Transverse colon (tissue), 4 donors: Measurements from ENCODE around the gene VAC14. TPM values are rescaled to one million over a fixed set of nuclear protein-coding genes. Genes with fewer than 3 reads are reported as not detected.

Source experiments
- DNase-seq: peaks from one replicate; pipeline ENCODE4 v3.0.0-alpha.2; 2019
- H3K27ac ChIP-seq, 4 donors: fragments of 200-600 bp; sonication (generic); 2 replicates each; pipeline ENCODE4 v1.5.1; 2016 to 2018; ENCODE audit warnings: inconsistent platforms in 4 of 4
- H3K27me3 ChIP-seq: fragments of 200-600 bp; sonication (generic); 2 replicates; pipeline ENCODE4 v1.5.1; 2017; ENCODE audit warnings: inconsistent platforms
- H3K36me3 ChIP-seq, 4 donors: fragments of 200-600 bp; sonication (generic); 2 replicates each; pipeline ENCODE4 v1.5.1; 2017 to 2019; ENCODE audit warnings: inconsistent platforms in 4 of 4
- H3K4me1 ChIP-seq, 4 donors: fragments of 200-600 bp; sonication (generic); 2 replicates each; pipeline ENCODE4 v1.5.1; 2017 to 2020; ENCODE audit warnings: inconsistent platforms in 4 of 4
- H3K4me3 ChIP-seq, 4 donors: fragments of 200-600 bp; sonication (generic); 1 replicate in 1 of 4; 2 replicates in 3 of 4; pipeline versions ENCODE4 v1.5.1 to v1.6.1; 2017 to 2019; ENCODE audit warnings: inconsistent platforms in 4 of 4
- H3K9me3 ChIP-seq, 2 donors: fragments of 200-600 bp; sonication (generic); 2 replicates each; pipeline ENCODE4 v1.5.1; 2017 to 2019; ENCODE audit warnings: inconsistent platforms in 2 of 2
- EP300 ChIP-seq: sonication (generic); formaldehyde crosslinking; IDR thresholded peaks from one replicate; pipeline ENCODE4 v1.6.1; 2017; ENCODE audit warnings: antibody characterized with exemption, low read depth
- POLR2A ChIP-seq: fragments of 450-650 bp; IDR thresholded peaks from one replicate; pipeline ENCODE4 v1.6.1; 2016; ENCODE audit warnings: antibody characterized with exemption, mild to moderate bottlenecking, moderate library complexity
- POLR2AphosphoS5 ChIP-seq, 3 donors: sonication (generic); formaldehyde crosslinking; IDR thresholded peaks; one replicate each; pipeline ENCODE4 v1.6.1; 2016; ENCODE audit warnings: antibody characterized with exemption in 3 of 3
- WGBS, 2 donors: methylation state at CpG; one replicate each; pipeline ENCODE4 v1.1.5; 2018; ENCODE audit warnings: low coverage in 1 of 2; 5-methylcytosine and 5-hydroxymethylcytosine counted together
- in situ Hi-C, 4 donors: fragments of 200-750 bp; cut with MboI; loops; one replicate each; pipeline versions ENCODE4 v1.15.0 to v1.15.1; 2017; ENCODE audit warnings: low sequenced_read_pairs in 3 of 4, low pct_ligation_motif_present in 1 of 4, low pct_unique_long_range_greater_than_20kb in 1 of 4
- intact Hi-C: fragments of 100-400 bp; cut with DNase I; formaldehyde crosslinking; loops from one replicate; pipeline ENCODE4 v1.15.1; 2023; ENCODE audit warnings: low total_unique reads
- total RNA-seq, 4 donors: library from RNA; depleted of rRNA; stranded (reverse); fragments of >200 nt; gene quantifications; one replicate each; pipeline ENCODE4 v1.1.0, GENCODE V29; 2016
- TF ChIP-seq, protein P1 (sequence below), 5 experiments: fragments of 200-600 bp in 3 of 5; fragments of 450-650 bp in 2 of 5; sonication (generic) in 3 of 5; IDR thresholded peaks; 1 replicate in 2 of 5; 2 replicates in 3 of 5; pipeline ENCODE4 v1.5.1; 2016 to 2017; ENCODE audit warnings: antibody characterized with exemption in 5 of 5, inconsistent platforms in 3 of 5, mild to moderate bottlenecking in 2 of 5, moderate library complexity in 1 of 5

The VAC14 gene
- total RNA-seq, 4 donors from 2014 or later: 37.2 to 270 (median 64.3) TPM

DNA sequence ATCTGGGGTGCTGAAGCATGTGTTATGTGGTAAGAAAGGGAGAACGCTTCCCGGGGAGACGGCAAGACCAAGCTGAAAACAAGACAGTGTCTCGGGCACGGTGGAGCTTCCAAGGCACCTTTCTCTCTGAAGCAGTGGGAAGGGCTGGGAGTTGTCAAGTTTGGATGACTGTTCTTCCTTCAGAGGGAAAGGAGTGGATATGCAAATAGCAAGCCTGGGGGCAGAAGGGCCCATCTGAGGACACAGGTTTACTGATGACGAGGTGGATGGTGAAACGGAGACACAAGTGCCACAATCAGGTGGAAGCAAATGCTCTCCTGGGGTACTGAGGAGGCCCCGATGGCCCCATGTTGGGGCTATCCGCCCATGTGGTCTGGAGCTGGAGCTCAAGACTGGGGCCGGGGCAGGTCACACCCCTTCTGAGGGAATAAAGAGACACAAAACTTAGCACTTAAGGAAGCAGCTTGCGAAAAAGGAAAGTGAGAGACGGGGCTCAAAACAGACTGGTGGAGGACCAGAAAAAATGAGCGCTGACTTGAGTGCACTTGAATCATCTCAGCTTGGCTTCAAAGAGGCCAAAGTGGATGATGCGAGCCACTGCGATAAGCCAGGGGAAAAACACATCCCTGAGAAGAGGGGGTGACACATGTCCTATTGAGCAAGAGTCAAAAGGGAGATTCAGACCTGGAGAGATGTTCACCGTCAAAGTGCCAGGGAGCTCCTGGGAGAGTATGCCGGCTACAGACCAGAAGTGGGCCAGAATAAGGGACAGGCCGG, 80.3 kb downstream of the VAC14 start:
- Histone ChIP-seq H3K4me3 (no peak overlapping the region), H3K36me3 (no peaks in the 10 kb centered on the region), H3K9me3 (no peaks in the 10 kb centered on the region), H3K27me3 (no peaks in the 10 kb centered on the region), H3K4me1 (peaks cover 15 to 21% (median 19%) of the 10 kb centered on the region in 4 donors), H3K27ac (no peak overlapping the region)
- in situ Hi-C loops: no loop called here
- TF ChIP-seq, protein P1, sequence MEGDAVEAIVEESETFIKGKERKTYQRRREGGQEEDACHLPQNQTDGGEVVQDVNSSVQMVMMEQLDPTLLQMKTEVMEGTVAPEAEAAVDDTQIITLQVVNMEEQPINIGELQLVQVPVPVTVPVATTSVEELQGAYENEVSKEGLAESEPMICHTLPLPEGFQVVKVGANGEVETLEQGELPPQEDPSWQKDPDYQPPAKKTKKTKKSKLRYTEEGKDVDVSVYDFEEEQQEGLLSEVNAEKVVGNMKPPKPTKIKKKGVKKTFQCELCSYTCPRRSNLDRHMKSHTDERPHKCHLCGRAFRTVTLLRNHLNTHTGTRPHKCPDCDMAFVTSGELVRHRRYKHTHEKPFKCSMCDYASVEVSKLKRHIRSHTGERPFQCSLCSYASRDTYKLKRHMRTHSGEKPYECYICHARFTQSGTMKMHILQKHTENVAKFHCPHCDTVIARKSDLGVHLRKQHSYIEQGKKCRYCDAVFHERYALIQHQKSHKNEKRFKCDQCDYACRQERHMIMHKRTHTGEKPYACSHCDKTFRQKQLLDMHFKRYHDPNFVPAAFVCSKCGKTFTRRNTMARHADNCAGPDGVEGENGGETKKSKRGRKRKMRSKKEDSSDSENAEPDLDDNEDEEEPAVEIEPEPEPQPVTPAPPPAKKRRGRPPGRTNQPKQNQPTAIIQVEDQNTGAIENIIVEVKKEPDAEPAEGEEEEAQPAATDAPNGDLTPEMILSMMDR (IDR thresholded peaks at IDR 0.05): no peak
- no peak for TF ChIP-seq EP300
- TF ChIP-seq POLR2AphosphoS5 (IDR thresholded peaks at IDR 0.05): no peak
- no peak for TF ChIP-seq POLR2A
- intact Hi-C loops: no loop called here
- DNase-seq: no peak
- 88 to 95% methylated on average over 9 to 18 of the region's 18 CpGs for WGBS, 2 donors

- Histone ChIP-seq H3K27me3 (no peaks in the 10 kb centered on the region), H3K36me3 (no peaks in the 10 kb centered on the region), H3K27ac (peak overlapping the region; percentile 82 to 86 (median 84)), H3K4me3 (no peak overlapping the region), H3K9me3 (no peaks in the 10 kb centered on the region), H3K4me1 (peaks cover 14 to 38% (median 18%) of the 10 kb centered on the region in 4 donors)
- TF ChIP-seq, protein P1 (IDR thresholded peaks at IDR 0.05): no peak
- no peak for TF ChIP-seq EP300
- TF ChIP-seq POLR2AphosphoS5 (IDR thresholded peaks at IDR 0.05): no peak
- no peak for TF ChIP-seq POLR2A
- DNase-seq: no peak
- in situ Hi-C loops (no loop called here), intact Hi-C loops (no loop called here)
- WGBS, 2 donors: 93% methylated on average over 9 of the region's 9 CpGs; no CpG with 5 or more reads in 1 of the 2 donors
Measured at GRCh38 chr16:70717065-70717464, 83.9 kb downstream of the VAC14 start.

GRCh38 chr16:70715860-70716357, 85.0 kb downstream of the VAC14 start:
- no peaks in the 10 kb centered on the region for H3K27me3 ChIP-seq
- in situ Hi-C loops (no loop called here), intact Hi-C loops (no loop called here)
- no peak for DNase-seq
- H3K9me3 ChIP-seq: no peaks in the 10 kb centered on the region
- no peak for TF ChIP-seq EP300
- TF ChIP-seq POLR2AphosphoS5 (IDR thresholded peaks at IDR 0.05): no peak
- TF ChIP-seq, protein P1 (IDR thresholded peaks at IDR 0.05): no peak
- no peak for TF ChIP-seq POLR2A
- H3K4me1 ChIP-seq: peaks cover 14 to 38% (median 18%) of the 10 kb centered on the region in 4 donors
- WGBS, 2 donors: 64 to 81% methylated on average over 3 to 6 of the region's 6 CpGs
- H3K27ac ChIP-seq: peak overlapping the region; percentile 82 to 86 (median 84)
- no peak overlapping the region for H3K4me3 ChIP-seq
- no peaks in the 10 kb centered on the region for H3K36me3 ChIP-seq

DNA sequence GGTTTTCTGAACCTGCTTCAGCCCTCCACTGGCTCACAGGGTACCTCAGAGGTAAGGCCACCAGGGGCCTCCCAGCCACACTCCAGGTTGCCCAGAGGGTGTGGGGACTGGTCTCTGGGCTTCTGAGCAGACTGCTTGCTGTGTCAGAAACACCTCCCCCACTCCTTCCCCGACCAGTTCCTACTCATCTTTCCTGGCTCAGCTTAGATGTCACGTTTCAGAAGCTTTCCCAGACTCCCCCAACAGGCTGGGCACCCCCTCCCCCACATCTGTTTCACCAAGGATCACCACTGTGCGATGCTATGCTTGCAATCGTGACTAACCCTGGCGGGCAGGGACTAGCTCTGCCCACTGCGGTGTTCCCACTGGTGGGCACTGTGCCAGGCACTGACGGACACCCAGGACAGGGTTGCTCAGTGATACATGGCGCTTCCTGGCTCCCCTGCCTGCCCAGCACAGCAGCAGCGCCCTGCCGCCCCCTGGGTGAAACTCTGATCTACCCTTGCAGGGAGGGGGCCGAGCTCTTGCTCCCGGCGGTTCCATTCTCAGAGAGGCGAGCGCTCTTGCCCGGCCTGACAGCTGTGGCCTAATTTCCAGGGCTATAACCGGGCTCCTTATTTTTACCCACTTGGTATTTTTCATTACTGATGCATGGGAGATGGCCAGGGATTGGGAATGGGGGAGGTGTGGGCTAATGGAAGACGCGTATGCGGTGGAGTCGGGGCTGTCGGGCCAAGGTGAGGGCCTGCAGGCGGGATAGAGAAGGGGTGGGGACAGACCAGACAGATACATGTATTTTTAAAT, 85.7 kb downstream of the VAC14 start:
- Histone ChIP-seq H3K27ac (peak overlapping the region; percentile 82 to 86 (median 84)), H3K9me3 (no peaks in the 10 kb centered on the region), H3K27me3 (no peaks in the 10 kb centered on the region), H3K4me3 (no peak overlapping the region), H3K4me1 (peaks cover 14 to 38% (median 18%) of the 10 kb centered on the region in 4 donors), H3K36me3 (no peaks in the 10 kb centered on the region)
- TF ChIP-seq, protein P1 (IDR thresholded peaks at IDR 0.05): no peak
- peak in 2 of 3 donors; percentile 46 to 49 for TF ChIP-seq POLR2AphosphoS5 (IDR thresholded peaks at IDR 0.05)
- intact Hi-C loops (no loop called here), in situ Hi-C loops (no loop called here)
- peak; percentile 70 for DNase-seq
- WGBS, 2 donors: 68 to 81% methylated on average over 12 to 23 of the region's 23 CpGs
